ENCODE results near the gene UCKL1.

GRCh38 chr20:63958964-63959698 lies 2.9 kb upstream of the UCKL1 start:
- TF ChIP-seq CTCF (IDR thresholded peaks at IDR 0.05; ENCODE audit: low read length) (no peak), EZH2 (optimal IDR thresholded peaks at IDR 0.05; ENCODE audit: low read depth, low read length) (no peak), EZH2phosphoT487 (IDR thresholded peaks at IDR 0.05; ENCODE audit: low read length) (no peak)
